ENCODE data around the gene MEIG1.
"Not testable (repeated sequence)": the region's sequence is repeated elsewhere in the genome, so short reads cannot be mapped to it uniquely, and the experiment has no call there.

MEIG1 gene, protein sequence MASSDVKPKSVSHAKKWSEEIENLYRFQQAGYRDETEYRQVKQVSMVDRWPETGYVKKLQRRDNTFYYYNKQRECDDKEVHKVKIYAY

DNA sequence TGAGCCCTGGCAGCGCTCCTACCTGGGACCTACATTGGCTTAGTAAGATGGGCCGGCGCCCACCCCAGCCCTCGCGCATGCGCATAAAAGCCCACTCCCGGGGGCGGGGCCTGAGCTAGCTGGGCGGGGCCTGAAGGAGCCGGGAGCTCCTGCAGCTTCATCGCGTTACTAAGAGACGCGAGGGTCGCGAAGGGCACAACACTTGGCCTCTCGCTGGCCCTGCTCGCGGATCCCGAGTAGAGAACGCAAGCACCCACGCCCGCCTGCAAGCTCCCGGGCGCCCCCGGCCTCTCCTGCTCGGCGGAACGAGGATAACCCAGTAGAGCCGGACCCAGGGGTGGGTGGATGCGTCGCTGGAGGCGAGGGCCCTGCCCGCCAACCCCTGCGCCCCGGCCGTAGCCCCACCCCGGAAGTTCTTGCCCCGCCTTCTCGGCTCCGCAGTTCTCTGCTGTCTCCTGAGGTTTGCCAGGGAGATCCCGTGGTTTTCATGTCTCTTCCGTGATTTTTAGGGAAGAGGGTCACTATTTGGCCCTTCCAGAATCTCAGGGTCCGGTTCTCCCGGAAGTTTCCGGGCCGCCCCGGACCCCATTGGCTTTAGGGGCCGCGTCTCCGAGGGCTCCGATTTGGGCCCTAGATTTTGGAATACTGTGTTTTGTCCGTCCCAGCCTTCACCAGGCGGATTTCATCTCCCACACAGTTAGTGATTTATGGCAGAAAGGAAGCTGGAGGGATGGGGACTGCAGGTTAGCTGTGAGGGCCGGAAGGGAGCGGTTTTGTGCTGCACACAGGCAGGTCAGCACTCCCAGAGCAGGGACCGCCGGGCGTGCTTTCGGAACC lies at the start of gene MEIG1:
Gene MEIG1 (plus strand): TSS at position 168 of the 837 bp plus-strand sequence. CDS start 7,081 bp downstream, outside the sequence.
- DNase-seq = peak; percentile 93

DNA sequence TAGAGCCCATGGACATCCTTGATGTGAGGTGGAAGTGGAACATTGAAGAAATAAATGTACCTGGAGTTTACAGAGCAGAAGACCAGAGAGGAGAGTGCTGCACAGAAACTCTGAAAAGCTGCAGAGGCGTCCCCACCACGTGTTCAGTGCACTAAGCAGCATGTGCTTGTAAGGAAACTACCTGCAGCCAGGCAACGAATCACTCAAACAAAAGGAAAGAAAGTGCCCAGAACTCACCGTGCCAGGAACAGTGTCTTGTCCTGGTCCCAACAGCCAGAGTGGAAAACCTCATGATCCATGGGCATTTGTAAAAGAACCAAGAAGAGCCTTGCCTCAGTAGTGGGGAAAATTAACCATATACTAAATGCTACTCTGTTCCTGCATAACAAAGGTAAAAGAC lies 48.2 kb upstream of the MEIG1 start:
- no peak for DNase-seq

DNA sequence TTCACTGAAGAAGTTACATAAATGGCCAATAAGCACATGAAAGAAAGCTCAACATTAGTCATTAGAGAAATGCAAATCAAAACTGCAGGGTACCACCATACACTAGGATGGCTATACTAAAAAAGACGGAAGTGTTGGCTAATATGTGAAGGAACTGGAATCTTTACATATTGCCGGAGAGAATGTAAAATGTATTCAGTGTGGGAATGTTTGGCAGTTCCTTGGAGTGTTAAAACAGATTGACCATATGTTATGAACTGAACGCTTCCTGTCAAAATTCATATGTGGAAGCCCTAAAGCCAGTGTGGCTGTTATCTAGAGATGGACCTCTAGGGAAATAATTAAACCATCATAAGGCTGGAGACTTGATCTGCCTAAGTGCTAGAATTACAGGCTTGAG lies 47.4 kb upstream of the MEIG1 start:
- DNase-seq = no peak

DNA sequence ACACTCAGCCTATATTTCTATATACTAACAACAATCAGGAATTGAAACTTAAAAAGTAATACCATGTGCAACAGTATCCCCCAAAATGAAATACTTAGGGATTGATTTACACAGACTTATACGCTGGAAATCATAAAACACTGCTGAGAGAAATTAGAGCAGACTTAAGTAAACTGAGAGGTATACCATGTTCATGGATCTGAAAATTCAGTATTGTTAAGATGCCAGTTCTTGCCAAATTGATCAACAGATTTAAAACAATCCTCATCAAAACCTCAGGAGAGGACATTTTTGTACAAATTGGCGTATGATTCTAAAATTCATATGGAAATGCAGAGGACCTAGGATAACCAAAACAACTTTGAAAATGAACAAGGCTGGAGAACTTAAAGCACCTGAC lies 42.6 kb upstream of the MEIG1 start:
- no peak for DNase-seq

DNA sequence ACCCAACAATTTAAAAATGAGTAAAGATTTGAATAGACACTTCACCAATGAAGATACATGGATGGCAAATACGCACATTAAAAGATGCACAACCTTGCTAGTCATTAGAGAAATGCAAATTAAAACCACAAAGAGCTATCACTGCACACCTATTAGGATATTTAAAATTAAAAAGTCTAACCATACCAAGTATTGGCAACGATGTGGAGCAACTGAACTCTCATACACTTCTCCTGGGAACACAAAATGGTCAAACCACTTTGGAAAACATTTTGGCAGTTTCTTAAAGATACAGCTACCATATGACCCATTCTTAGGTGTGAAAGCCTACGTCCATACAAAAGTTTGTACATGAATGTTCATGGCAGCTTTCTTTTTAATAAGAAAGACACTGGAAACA lies 41.4 kb upstream of the MEIG1 start:
- no peak for DNase-seq

DNA sequence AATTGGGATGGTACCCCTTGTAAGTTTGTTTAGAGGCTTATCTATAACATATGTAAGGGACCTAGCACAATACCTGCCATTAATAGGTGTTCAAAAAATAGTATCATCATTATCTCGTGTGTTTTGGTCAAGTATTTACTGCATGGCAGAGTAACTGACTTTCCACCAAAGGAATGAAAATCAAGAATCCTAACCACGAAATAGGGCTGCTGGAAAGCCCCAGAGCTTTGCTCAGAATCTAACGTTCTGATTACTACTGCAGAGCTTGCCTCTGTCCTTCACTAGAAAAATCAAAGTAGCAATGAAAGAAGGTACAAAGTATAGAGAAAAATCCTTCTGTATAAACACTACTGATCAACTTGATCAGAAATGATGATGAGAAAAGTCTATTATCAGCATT lies 40.2 kb upstream of the MEIG1 start:
- no peak for DNase-seq

DNA sequence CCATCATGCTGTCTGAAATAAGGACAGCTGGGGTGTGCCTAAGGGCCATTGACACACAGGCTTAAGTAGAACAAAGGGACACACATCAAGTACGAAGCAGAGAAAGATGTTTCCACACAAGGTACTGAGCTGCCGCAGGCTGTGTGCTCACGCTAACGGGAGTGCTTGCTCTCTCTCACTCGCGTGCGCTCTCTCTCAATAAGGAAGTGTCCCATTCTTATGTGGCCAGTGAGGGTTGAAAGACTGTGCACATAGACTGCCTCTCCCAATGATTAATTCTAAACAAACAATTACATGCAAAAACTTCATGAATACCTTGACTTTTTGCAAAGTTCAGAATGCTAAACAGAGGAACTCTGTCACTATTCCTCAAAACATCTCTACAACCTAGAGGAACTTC lies 35.2 kb upstream of the MEIG1 start:
- no peak for DNase-seq

DNA sequence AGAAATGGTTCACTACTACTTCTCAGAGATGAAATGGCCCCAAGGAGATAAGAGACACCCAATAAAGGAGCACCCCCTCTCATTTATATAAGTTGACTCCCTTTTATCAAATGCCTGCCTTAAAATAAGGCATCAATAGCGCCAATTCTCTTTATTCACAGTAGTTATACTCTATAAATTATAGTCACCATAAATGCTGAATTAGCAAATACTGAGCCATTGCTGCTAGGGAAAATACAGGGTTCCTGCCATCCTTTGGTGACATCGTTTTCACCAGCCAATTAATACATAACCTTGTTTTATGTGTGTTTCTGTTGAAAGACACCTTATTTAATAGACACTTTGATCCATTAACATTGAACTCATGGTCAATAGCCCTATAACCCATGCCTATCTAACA lies 33.9 kb upstream of the MEIG1 start:
- DNase-seq = no peak

DNA sequence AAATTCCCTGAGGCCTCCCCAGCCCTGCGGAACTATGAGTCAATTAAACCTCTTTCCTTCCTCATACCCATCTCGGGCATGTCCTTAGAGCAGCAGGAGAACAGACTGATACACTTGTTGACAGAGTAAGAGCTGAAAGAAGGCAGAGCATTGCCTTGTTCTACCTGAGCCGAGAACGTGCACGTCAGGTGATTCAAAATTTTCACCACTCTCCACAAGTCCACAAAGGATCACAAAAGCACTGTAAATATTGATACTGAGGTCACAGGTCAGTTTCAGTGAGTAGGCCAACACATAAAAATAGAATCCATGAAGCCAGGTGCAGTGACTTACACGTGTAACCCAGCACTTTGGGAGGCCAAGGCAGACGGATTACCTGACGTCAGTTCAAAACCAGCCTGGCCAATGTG lies 33.1 kb upstream of the MEIG1 start:
- no peak for DNase-seq

DNA sequence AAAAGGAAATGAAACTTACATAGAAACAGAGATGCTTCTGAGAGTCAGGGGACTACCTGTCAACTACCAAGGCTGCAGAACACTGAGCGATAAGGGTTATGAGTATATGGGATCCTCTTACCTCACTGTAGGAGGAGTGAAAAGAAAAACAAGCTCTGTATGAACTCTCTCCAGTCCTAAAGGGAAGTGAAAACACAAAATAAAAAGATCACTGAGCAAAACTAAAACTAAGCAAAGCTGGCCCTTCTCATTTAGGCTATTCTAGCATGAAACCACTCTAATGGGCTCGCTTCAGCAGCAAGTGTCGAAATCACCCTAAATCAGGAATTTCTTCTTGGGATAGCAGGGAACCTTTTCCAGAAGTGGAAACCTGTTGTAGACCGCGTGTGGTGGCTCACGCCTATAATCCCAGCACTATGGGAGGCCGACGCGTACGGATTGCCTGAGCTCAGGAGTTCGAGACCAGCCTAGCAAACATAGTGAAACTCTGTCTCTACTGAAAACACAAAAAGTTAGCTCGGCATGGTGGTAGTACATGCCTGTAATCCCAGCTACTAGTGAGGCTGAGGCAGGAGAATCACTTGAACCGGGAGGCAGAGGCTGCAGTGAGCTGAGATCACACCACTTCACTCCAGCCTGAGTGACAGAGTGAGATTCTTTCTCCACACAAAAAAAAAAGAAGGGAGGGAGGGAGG lies 32.3 kb upstream of the MEIG1 start:
- no peak for DNase-seq

DNA sequence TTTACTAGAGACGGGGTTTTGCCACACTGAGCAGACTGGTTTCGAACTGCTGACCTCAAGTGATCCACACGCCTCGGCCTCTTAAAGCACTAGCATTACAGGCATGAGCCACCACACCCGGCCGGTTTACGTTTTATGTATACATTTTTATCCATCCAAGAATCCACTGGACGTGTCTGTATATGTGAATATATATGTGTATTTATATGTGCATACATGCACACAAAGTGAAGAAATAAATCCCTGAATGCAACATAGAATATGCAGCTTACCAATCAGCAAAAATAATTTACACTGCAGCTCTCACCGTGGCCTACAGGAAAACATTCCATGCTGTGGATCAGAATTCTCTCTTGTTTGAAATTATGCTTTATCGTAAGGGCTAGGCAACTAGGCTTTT lies 28.6 kb upstream of the MEIG1 start:
- DNase-seq = no peak

DNA sequence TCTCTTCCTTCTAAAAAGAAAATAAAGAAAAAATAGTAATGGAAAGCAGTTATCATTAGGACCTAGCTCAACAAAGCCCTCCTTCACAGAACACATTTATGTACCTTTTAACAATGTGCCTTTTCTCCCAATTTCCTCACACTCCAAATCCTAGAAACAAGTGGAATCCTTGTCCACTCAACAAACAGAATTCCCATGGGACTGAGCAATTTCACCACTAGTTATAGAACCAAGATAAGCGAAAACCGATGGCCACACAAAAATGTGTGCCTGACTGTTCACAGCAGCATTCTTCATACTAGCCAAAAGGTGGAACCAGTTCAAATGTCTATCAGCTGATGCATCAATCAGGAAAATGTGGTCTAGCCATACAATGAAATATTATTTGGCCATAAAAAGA lies 22.6 kb upstream of the MEIG1 start:
- no peak for DNase-seq

DNA sequence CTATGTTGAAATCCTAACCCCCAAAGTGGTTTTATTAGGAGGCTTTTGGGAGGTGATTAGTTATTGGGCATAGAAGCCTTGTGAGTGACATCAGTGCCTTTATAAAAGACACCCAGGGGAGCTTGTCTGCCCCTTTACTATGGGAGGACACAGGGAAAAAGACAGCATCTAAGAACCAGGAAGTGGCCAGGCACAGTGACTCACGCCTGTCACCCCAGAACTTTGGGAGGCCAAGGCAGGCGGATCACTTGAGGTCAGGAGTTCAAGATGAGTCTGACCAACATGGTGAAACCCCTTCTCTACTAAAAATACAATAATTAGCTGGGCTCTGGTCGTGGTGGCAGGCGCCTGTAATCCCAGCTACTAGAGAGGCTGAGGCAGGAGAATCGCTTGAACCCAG lies 20.2 kb upstream of the MEIG1 start:
- not testable (repeated sequence) for DNase-seq

DNA sequence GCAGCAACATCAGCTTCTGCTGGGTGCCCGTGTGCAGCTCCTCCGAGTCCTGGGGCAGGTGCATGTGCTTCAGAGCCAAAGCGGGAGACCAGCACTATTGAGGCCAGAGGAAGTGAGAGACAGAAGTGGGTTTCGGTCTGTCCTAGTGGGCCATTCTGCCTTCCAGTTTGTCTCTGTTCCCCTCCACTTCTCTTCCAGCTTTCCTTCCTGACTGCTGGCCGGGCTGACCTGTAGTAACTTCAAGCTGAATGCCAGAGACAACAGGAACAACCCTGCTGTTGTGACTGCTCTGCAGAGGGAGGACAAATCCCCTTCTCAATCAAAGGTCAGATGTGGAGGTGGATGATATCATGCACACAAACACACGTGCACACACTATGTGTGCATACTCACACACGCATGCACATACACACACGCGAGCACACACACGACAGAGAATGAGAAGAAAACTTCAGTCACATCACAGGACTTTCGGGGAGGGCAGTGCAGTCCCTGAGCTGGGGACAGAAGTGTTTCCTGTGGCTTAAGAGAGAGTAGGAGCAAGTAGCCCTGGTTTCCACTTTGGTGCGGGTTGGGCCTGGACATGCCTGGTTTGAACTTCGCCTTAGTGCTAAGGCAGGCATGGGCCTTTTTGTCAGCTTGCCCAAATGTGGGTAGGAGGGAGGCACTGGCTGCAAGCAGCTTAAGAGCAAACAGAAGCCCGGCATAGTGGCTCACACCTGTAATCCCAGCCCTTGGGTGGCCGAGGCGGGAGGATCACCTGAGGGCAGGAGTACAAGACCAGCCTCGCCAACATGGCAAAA lies 16.8 kb upstream of the MEIG1 start:
- not testable (repeated sequence) for DNase-seq

DNA sequence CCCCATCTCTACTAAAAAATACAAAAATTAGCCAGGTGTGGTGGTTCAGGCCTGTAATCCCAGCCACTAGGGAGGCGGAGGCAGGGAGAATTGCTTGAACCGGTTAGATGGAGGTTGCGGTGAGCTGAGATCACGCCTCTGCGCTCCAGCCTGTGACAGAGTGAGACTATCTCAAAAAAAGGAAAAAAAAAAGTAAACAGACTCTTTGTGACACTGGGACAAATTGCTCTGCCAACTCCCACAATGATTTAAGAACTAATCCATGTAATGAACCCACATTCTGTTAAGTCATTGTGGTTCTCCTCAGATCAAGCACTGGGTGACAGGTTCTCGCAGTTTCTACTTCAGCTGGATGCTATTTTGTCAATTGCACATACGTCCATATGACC lies 16.2 kb upstream of the MEIG1 start:
- not testable (repeated sequence) for DNase-seq

DNA sequence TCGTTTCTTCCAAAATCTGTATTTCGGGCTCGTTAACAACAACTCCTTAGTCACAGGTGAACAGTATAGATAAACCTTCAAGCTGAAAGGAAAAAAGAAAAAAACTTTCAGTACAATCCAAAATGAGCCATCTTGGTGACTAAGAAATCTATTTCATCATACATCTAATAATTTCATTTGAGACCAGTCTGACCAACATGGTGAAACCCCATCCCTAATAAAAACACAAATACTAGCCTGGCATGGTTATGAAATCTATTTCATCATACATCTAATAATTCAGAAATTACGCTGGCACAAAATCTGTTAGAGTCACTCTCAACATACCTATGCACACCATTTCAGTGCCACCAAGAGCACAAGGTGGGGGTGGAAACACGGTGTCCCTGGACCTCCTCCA lies 14.1 kb upstream of the MEIG1 start:
- no peak for DNase-seq

DNA sequence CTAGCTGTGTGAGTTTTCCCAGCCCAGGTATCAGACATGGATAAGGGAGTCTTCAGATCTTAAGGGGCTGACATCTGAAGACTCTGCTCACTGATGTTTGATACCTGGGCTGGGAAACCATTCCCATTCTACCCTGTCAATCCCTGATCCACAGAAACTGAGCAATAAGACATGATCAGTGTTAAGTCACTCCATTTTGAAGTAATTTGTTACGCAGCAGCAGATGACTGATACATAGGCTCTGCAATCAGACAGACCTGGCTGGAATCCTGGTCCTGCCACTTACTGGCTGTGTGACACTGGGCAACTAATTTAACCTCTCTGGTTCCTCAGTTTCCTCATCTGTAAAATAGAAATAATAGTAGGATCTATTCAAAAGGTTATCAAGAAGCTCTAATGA lies 11.9 kb upstream of the MEIG1 start:
- no peak for DNase-seq

DNA sequence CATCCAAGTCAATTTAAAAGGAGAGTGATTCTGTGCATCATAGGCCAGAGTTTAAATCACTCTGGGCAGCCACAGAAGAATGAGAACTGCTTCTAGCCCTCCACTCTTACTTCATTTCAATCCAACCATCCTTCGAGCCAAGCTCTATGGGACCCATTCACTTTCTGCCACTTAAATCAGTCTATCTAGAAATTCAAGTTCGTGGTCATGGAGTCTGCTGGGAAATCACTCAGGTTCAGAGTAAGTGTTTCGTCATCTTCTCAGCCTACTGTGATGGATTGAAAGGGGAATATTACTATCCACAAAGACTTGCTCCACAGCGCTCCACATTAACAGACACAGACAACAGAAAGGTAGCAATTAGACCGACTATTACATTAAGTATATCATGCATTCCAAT lies 9.9 kb upstream of the MEIG1 start:
- DNase-seq = no peak

DNA sequence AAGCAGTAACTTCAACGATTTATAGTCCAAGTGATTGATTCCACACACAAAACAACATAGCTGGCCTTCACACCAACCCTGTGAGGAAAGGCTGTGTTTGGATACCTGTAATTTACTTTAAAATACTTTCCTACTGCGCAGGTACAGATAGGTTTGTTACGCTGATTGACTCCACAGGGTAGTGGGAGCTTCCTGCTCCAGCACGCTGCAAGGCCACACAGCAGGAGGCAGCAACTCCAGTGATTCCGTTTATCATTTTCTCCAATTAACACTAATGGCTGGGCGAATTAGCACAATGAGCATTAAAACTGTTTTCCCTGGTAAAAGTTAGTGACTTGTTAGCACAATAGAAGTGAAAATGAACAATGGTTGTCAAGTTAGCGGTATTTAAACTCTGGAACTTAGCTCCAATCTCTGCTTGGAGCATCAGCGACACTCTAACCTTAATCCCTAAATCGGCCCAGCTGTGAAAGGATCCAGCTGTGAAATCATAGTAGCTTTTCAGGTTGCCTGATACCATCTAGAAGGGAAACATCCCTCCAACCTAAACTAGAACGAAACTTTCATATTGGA lies 6.3 kb upstream of the MEIG1 start:
- DNase-seq = no peak

DNA sequence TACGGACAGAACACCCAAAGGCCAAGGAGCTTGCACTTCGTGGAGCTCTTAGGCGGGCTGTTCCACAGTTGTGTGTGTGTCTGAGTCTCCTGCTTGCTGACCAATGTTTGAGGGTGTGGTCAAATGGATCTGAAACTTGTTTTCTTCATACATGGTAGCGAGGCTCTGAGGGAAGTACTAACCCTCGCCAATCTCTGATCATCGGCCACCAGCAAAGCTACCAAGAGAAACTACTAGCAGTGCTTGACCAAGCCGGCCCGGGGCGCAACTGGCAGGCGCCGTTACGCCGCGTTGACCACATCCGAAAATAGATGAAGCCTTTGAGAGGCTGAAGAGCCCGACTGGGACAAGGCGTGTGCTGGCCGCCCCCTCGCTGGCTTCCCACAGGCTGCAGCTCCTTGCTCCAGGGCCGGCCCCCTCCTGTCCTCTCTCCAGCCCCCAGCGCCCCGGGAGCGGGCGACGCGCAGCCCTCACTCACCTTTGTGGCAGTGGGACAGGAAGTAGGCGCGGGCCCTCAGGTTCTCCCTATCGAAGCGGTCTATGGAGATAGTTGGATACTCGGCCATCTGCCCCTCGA lies 5.7 kb upstream of the MEIG1 start:
- no peak for DNase-seq

DNA sequence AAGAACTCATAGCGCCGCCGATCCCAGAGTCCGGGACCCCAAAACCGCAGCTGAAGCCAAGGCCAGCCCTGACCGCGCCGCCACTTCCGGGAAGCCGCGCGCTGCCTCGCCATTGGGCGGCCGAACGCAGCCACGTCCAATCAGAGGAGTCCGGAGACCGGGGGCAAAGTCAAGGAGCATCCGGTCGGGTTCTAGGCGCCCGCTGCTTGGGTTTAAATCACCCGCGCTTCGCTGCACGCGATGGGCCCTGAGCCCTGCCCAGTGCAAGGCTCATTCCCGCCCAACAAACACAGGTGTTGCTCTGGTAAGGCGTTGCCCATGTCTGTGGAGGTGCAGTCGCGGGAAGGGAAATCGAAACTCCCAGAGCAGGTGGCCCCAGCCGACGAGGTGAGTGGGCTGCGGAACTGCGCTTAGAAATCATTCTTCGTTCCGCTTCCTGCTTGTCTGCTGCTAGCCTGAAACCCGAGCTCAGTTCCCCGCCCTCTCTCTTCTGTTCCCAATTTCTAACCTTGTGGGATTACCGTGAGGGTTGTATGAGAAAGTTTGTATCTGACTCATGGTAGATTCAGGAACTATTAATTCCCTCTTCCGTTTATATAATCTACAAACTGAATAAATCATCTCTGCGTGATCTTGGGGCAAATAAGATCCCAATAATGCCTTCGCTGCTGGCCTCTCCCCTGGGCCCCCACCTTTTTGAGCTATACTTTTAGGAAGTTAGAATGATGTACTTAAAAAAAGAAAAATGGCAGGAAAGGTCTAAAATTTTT lies 5.0 kb upstream of the MEIG1 start, which contains the start of gene DCLRE1C:
Gene DCLRE1C (minus strand): TSS at position 96 of the 770 bp plus-strand sequence. CDS start 86 bp downstream, at position 10.
- peak; percentile 90 for DNase-seq

DNA sequence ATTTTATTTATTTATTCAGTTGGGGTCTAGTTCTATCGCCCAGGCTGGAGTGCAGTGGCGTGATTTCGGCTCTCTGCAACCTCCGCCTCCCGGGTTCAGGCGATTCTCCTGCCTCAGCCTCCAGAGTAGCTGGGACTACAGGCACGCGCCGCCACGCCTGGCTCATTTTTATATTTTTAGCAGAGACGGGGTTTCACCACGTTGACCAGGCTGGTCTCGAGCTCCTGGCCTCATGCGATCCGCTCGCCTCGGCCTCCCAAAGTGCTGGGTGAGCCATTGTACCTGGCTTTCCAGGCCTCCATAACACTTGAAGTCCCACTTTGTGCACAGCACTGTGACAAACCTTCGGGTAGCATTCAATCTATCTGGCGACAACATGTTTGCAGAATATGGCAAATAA lies 4.3 kb upstream of the MEIG1 start:
- DNase-seq = no peak

Measured in midbrain (tissue), 1 donor.